DND-41 (cell line): ENCODE results near the gene RALGAPA2.

ENCODE experiments used
- EZH2 ChIP-seq: IDR thresholded peaks from 3 replicates; pipeline ENCODE4 v1.6.1; 2012; ENCODE audit warnings: borderline replicate concordance, low read depth, mild to moderate bottlenecking, moderate library complexity, low read length, inconsistent platforms; ENCODE audit not compliant: severe bottlenecking
- TF ChIP-seq, protein P1 (sequence below): IDR thresholded peaks from 2 replicates; pipeline ENCODE4 v1.5.1; 2012; ENCODE audit warnings: borderline replicate concordance, low read length, moderate library complexity, mild to moderate bottlenecking; ENCODE audit not compliant: poor library complexity, severe bottlenecking; ENCODE audit errors: extremely low read depth

DNA sequence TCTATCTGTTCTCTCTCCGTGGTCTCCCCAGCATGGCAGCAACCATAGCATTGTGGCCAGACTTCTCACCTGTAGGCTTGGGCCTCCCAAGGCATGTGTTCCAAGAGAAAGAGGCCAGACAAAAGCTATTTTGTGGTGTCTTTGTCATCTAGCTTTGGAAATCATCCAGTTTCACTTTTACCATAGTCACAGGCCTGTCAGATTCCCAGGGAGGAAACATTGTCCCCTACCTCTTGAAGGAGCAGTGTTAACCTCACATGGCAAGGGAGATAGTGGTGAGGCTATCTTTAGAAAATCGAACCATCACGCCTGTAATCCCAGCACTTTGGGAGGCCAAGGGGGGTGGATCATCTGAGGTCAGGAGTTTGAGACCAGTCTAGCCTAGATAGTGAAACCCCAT is 42.3 kb upstream of the RALGAPA2 start:
- TF ChIP-seq, protein P1, sequence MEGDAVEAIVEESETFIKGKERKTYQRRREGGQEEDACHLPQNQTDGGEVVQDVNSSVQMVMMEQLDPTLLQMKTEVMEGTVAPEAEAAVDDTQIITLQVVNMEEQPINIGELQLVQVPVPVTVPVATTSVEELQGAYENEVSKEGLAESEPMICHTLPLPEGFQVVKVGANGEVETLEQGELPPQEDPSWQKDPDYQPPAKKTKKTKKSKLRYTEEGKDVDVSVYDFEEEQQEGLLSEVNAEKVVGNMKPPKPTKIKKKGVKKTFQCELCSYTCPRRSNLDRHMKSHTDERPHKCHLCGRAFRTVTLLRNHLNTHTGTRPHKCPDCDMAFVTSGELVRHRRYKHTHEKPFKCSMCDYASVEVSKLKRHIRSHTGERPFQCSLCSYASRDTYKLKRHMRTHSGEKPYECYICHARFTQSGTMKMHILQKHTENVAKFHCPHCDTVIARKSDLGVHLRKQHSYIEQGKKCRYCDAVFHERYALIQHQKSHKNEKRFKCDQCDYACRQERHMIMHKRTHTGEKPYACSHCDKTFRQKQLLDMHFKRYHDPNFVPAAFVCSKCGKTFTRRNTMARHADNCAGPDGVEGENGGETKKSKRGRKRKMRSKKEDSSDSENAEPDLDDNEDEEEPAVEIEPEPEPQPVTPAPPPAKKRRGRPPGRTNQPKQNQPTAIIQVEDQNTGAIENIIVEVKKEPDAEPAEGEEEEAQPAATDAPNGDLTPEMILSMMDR, result no peak
- TF ChIP-seq EZH2, result no peak
